ENCODE measurements around the gene PRKX.
A peak's percentile ranks its signal among the peaks of the same experiment; 100 is the strongest.
"Not testable (repeated sequence)": the region's sequence is repeated elsewhere in the genome, so short reads cannot be mapped to it uniquely, and the experiment has no call there.

Gene PRKX

DNA sequence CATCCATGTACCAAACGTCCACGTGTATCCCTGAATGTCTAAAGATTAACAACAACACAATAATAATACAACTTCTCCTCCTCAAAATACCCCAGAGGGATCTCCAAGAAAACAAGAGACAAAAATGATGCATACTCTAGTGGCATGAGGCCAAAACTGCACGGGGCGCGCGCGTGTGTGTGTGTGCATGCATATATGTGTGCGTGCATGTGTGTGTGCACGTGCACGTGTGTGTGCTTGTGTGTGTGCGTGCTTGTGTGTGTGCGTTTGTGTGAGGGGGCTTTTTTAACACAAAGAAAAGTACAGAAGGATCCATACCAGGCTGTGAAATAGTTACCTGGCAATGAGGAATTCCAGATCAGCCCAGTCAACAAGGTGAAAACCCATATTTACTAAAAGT lies 48.5 kb downstream of the PRKX start:
- no peaks in the 10 kb centered on the region for H3K9me3 ChIP-seq
- no peak overlapping the region for H3K4me3 ChIP-seq
- peak overlapping the region; percentile 54; the same call in 1 of the 2 replicates for H3K4me2 ChIP-seq
- peaks cover 95% of the 10 kb centered on the region for H3K36me3 ChIP-seq
- no peak for TF ChIP-seq Cebpa-rat (IDR thresholded peaks at IDR 0.05)
- H3K4me1 ChIP-seq, result peaks cover 21% of the 10 kb centered on the region
- no peaks in the 10 kb centered on the region for H3K27me3 ChIP-seq
- H4K20me1 ChIP-seq, result peaks cover 95% of the 10 kb centered on the region
- no peak overlapping the region for H3K27ac ChIP-seq
- no peak overlapping the region for H3K9ac ChIP-seq

GRCh38 chrX:3663576-3664250 lies 49.7 kb downstream of the PRKX start:
- H3K9ac ChIP-seq, H3K9me3 ChIP-seq, H3K4me3 ChIP-seq, H3K27me3 ChIP-seq: not testable (repeated sequence)
- H3K4me1 ChIP-seq, result peaks cover 21% of the 10 kb centered on the region
- peaks cover 95% of the 10 kb centered on the region for H4K20me1 ChIP-seq
- peak overlapping the region; percentile 54 for H3K4me2 ChIP-seq
- peak overlapping the region; percentile 18; the same call in 1 of the 2 replicates for H3K27ac ChIP-seq
- H3K36me3 ChIP-seq, result peaks cover 95% of the 10 kb centered on the region

DNA sequence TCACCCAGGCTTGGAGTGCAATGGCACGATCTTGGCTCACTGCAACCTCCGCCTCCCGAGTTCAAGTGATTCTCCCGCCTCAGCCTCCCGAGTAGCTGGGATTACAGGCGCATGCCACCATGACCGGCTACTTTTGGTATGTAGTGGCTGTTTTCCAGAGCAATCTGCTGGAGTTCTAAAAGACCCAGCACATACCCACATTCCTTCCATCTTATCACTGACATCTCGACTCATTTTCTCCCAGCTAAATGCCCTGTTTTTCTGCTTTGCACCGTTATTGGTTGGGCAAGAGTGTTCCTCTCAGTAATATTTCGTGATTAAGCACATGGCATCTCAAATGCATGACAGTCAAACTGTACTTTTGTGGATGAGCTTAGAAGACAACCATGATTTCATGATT lies 53.7 kb downstream of the PRKX start:
- H3K27ac ChIP-seq, result no peak overlapping the region
- no peak overlapping the region for H3K4me2 ChIP-seq
- no peaks in the 10 kb centered on the region for H3K27me3 ChIP-seq
- H3K36me3 ChIP-seq, result peaks cover 97% of the 10 kb centered on the region
- H3K9ac ChIP-seq, result no peak overlapping the region
- H3K9me3 ChIP-seq, result peaks cover 7% of the 10 kb centered on the region
- H3K4me3 ChIP-seq, result no peak overlapping the region
- peaks cover 15% of the 10 kb centered on the region for H3K4me1 ChIP-seq
- peaks cover 97% of the 10 kb centered on the region for H4K20me1 ChIP-seq
- no peak for TF ChIP-seq Cebpa-rat (IDR thresholded peaks at IDR 0.05)

GRCh38 chrX:3655181-3655580 lies 58.3 kb downstream of the PRKX start:
- H3K4me1 ChIP-seq, result no peaks in the 10 kb centered on the region
- H3K27ac ChIP-seq, result no peak overlapping the region
- H3K27me3 ChIP-seq, result no peaks in the 10 kb centered on the region
- H3K4me2 ChIP-seq, result no peak overlapping the region
- H4K20me1 ChIP-seq, result peaks cover 90% of the 10 kb centered on the region
- H3K36me3 ChIP-seq, result peaks cover 90% of the 10 kb centered on the region
- TF ChIP-seq Cebpa-rat (IDR thresholded peaks at IDR 0.05), result no peak
- H3K9me3 ChIP-seq, result peaks cover 13% of the 10 kb centered on the region
- no peak overlapping the region for H3K9ac ChIP-seq
- no peak overlapping the region for H3K4me3 ChIP-seq

- peaks cover 80% of the 10 kb centered on the region for H4K20me1 ChIP-seq
- H3K36me3 ChIP-seq, result peaks cover 87% of the 10 kb centered on the region
- no peak overlapping the region for H3K27ac ChIP-seq
- no peak overlapping the region for H3K9ac ChIP-seq
- H3K4me3 ChIP-seq, result no peak overlapping the region
- H3K9me3 ChIP-seq, result peaks cover 13% of the 10 kb centered on the region
- H3K4me2 ChIP-seq, result no peak overlapping the region
- TF ChIP-seq Cebpa-rat (IDR thresholded peaks at IDR 0.05), result no peak
- no peaks in the 10 kb centered on the region for H3K27me3 ChIP-seq
- no peaks in the 10 kb centered on the region; the same call in 1 of the 2 replicates for H3K4me1 ChIP-seq
Measured at GRCh38 chrX:3653111-3653510, 60.3 kb downstream of the PRKX start.

DNA sequence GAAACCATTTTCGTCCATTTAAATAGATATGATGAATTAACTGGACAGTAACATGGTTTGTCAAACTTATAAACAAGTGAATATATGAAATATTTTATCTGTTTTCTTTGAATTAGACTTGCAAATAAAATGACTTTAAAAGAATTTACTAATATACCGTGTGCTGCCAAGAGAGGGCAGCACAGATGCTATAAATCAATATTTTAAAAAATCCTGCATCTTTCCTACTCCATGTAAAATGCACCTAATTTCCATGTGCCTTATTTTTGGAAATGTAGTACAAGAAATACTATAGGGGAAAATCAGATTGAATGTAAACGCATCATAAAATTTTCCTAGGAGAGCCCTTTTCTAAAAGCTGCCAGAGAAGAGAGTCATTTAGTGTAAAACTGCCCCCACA lies 62.2 kb downstream of the PRKX start:
- Histone ChIP-seq H3K9ac (no peak overlapping the region), H3K27ac (no peak overlapping the region), H3K4me1 (no peaks in the 10 kb centered on the region; the same call in 1 of the 2 replicates), H3K27me3 (no peaks in the 10 kb centered on the region), H3K36me3 (peaks cover 81% of the 10 kb centered on the region), H3K4me3 (no peak overlapping the region), H4K20me1 (peaks cover 67% of the 10 kb centered on the region), H3K9me3 (peaks cover 17% of the 10 kb centered on the region), H3K4me2 (no peak overlapping the region)
- no peak for TF ChIP-seq Cebpa-rat (IDR thresholded peaks at IDR 0.05)

- H3K9me3 ChIP-seq, result peaks cover 33% of the 10 kb centered on the region
- no peak for TF ChIP-seq Cebpa-rat (IDR thresholded peaks at IDR 0.05)
- no peaks in the 10 kb centered on the region; the same call in 1 of the 2 replicates for H3K4me1 ChIP-seq
- peaks cover 54% of the 10 kb centered on the region for H4K20me1 ChIP-seq
- no peak overlapping the region for H3K4me3 ChIP-seq
- H3K27ac ChIP-seq, result no peak overlapping the region
- no peak overlapping the region for H3K4me2 ChIP-seq
- H3K36me3 ChIP-seq, result peaks cover 89% of the 10 kb centered on the region
- H3K9ac ChIP-seq, result no peak overlapping the region
- H3K27me3 ChIP-seq, result no peaks in the 10 kb centered on the region
Measured at GRCh38 chrX:3648084-3648483, 65.4 kb downstream of the PRKX start.

DNA sequence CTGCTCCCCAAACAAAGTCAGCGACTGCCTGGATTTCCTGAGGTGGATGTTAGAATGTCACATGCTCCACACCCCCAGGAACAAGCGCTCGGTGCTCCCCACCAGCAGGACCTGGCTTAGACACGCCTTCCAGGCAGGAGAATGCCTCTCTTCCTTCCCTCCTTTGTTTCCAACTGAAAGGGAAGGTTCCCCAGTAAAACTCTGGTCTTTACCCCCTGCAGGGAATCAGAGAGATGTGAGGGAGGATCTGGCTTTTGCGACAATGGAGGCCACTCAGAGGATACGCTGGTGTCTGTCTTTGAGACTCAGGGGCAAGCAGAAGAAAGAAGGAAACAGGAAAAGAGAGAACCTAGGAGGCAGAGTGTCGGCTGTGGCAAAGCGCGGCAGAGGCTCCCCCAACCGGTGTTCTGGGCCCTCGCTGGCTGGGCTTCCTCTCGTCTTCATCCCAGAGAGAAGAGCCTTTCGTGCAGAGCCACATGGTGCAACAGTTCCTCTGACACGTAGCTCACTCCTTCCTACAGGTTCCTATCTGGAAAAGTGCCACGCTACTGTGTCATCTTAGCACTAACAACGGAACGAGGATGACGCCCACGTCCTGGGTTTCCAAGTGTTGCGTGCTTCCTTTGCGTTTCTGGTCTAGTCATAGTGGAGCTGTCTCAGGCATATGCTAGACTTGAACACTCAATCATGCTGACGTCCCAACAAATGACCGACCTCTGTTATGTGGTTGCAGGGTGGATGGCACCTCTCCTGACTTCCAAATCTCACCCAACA lies 73.4 kb downstream of the PRKX start:
- Histone ChIP-seq H3K36me3 (peaks cover 84% of the 10 kb centered on the region), H4K20me1 (peaks cover 58% of the 10 kb centered on the region), H3K9me3 (peaks cover 17% of the 10 kb centered on the region)
- H3K9ac ChIP-seq, H3K27me3 ChIP-seq, H3K4me2 ChIP-seq, H3K27ac ChIP-seq, H3K4me3 ChIP-seq, H3K4me1 ChIP-seq: not testable (repeated sequence)

DNA sequence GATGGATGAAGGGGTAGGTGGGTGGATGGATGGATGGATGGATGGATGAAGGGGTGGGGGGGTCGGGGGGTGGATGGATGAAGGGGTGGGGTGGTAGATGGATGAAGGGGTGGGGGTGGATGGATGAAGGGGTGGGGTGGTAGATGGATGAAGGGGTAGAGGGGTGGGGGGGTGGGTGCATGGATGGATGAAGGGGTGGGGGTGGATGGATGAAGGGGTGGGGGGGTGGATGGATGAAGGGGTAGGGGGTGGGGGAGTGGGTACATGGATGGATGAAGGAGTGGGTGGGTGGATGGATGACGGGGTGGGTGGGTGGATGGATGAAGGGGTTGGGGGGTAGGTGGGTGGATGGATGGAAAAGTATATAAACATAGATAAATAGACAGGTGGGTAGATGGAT lies 74.2 kb downstream of the PRKX start:
- TF ChIP-seq Cebpa-rat (IDR thresholded peaks at IDR 0.05), result no peak
- H3K27me3 ChIP-seq, result no peaks in the 10 kb centered on the region
- peaks cover 66% of the 10 kb centered on the region for H4K20me1 ChIP-seq
- no peaks in the 10 kb centered on the region for H3K4me1 ChIP-seq
- no peak overlapping the region for H3K9ac ChIP-seq
- H3K4me2 ChIP-seq, result no peak overlapping the region
- H3K36me3 ChIP-seq, result peaks cover 84% of the 10 kb centered on the region
- no peak overlapping the region for H3K27ac ChIP-seq
- no peak overlapping the region for H3K4me3 ChIP-seq
- peaks cover 9% of the 10 kb centered on the region for H3K9me3 ChIP-seq

GRCh38 chrX:3638280-3638873 lies 75.1 kb downstream of the PRKX start:
- Histone ChIP-seq H3K4me2 (no peak overlapping the region), H3K36me3 (peaks cover 84% of the 10 kb centered on the region), H3K4me1 (no peaks in the 10 kb centered on the region), H3K9ac (no peak overlapping the region), H3K27me3 (no peaks in the 10 kb centered on the region), H3K4me3 (no peak overlapping the region), H4K20me1 (peaks cover 67% of the 10 kb centered on the region), H3K9me3 (peaks cover under 1% of the 10 kb centered on the region; the same call in 1 of the 2 replicates), H3K27ac (no peak overlapping the region)
- no peak for TF ChIP-seq Cebpa-rat (IDR thresholded peaks at IDR 0.05)

Measured in BLaER1 (cell line).